ENCODE measurements around the gene SLC25A39. TPM values are rescaled to one million over a fixed set of nuclear protein-coding genes. Genes with fewer than 3 reads are reported as not detected.

SLC25A39 gene
- total RNA-seq, 2 donors from 2014 or later, result 60.3 to 114 TPM

GRCh38 chr17:44359458-44360143 is 35.0 kb upstream of the SLC25A39 start:
- H3K27me3 Mint-ChIP-seq, result no peaks in the 10 kb centered on the region
- H3K36me3 Mint-ChIP-seq (ENCODE audit: low read depth), result no peaks in the 10 kb centered on the region
- no peak for ATAC-seq (replicated peaks)
- H3K27ac Mint-ChIP-seq, result no peak overlapping the region
- no peaks in the 10 kb centered on the region for H3K9me3 Mint-ChIP-seq
- peaks cover 6% of the 10 kb centered on the region for H3K4me1 Mint-ChIP-seq
- no peak overlapping the region for H3K4me3 Mint-ChIP-seq

GRCh38 chr17:44359006-44359405 is 34.4 kb upstream of the SLC25A39 start:
- no peak for ATAC-seq (replicated peaks)
- Mint-ChIP-seq H3K27ac (no peak overlapping the region), H3K27me3 (no peaks in the 10 kb centered on the region), H3K4me1 (peaks cover 6% of the 10 kb centered on the region), H3K4me3 (no peak overlapping the region), H3K36me3 (ENCODE audit: low read depth) (no peaks in the 10 kb centered on the region), H3K9me3 (no peaks in the 10 kb centered on the region)

DNA sequence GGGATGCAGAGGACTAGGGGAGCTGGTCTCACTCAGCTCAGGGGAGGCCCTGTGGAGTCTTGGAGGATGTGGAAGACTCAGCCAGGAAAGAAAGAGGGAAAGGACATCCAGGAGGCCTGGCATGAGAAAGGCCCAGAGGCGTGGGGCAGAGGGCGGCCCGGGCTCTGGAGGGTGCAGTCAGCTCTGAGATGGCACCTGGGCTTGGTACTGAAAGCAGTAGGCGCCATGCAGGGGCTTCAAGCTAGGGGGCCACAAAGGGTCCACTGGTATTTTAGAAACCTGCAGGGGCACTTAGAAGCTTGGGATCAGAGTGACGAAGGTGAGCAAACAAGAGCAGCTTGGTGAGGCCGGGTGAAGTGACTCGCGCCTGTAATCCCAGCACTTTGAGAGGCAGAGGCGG is 33.4 kb upstream of the SLC25A39 start:
- Mint-ChIP-seq H3K4me1 (peaks cover 6% of the 10 kb centered on the region), H3K27ac (no peak overlapping the region), H3K9me3 (no peaks in the 10 kb centered on the region), H3K36me3 (ENCODE audit: low read depth) (no peaks in the 10 kb centered on the region), H3K4me3 (no peak overlapping the region), H3K27me3 (no peaks in the 10 kb centered on the region)
- no peak for ATAC-seq (replicated peaks)

DNA sequence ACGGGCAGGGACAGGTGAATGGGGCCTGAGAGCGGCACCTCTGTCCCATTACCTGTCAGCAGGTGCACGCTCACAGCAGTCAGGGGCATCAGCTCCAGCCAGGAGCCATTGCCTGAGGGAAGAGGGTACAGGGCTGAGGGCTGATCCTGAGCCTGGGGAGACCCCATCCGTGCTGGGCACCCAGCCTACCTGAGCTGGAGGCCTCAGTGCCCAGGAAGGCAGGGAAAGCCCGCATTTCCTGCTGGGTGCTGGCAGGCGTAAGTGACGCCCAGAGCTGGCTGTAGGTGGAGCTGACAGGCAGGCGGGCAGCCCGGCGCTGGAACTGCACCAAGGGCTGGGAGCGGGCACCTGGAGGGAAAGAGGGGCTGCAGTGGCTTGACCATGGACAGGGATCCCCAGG is 31.6 kb upstream of the SLC25A39 start:
- Mint-ChIP-seq H3K27ac (no peak overlapping the region), H3K4me3 (no peak overlapping the region), H3K4me1 (peaks cover 6% of the 10 kb centered on the region), H3K9me3 (no peaks in the 10 kb centered on the region), H3K27me3 (no peaks in the 10 kb centered on the region), H3K36me3 (ENCODE audit: low read depth) (peaks cover 8% of the 10 kb centered on the region)
- ATAC-seq (replicated peaks), result no peak

DNA sequence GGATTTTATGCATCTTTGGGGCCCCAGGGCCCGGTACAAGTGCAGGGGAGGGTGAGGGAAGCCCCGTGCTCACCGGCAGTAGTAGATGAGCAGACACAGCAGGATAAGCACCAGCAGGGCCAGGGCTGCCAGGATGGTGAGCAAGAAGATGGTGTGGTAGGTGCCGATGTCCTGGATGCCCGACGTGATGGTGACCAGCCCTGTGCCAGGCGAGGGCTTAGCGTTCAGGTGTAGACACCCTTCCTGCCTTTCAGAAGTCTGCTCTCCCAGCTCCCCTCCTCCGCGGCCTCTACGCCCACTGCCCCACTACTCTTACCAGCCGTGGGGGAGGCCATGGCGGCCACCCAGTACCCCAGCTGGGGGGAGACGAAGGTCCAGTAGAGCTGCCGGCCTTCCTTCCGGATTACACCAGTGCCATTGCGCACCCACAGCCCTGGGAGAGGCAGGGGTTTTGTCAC is 31.0 kb upstream of the SLC25A39 start:
- Mint-ChIP-seq H3K27ac (no peak overlapping the region), H3K4me3 (peak overlapping the region; percentile 6), H3K36me3 (ENCODE audit: low read depth) (peaks cover 8% of the 10 kb centered on the region), H3K27me3 (no peaks in the 10 kb centered on the region), H3K9me3 (no peaks in the 10 kb centered on the region), H3K4me1 (peaks cover 6% of the 10 kb centered on the region)
- no peak for ATAC-seq (replicated peaks)

GRCh38 chr17:44354582-44355561 is 30.2 kb upstream of the SLC25A39 start:
- H3K4me3 Mint-ChIP-seq, result peak overlapping the region; percentile 21
- no peaks in the 10 kb centered on the region for H3K9me3 Mint-ChIP-seq
- no peaks in the 10 kb centered on the region for H3K27me3 Mint-ChIP-seq
- ATAC-seq (replicated peaks), result peak; percentile 37
- no peak overlapping the region for H3K27ac Mint-ChIP-seq
- peaks cover 6% of the 10 kb centered on the region for H3K4me1 Mint-ChIP-seq
- peaks cover 8% of the 10 kb centered on the region for H3K36me3 Mint-ChIP-seq (ENCODE audit: low read depth)

GRCh38 chr17:44353672-44354331 is 29.2 kb upstream of the SLC25A39 start:
- Mint-ChIP-seq H3K4me3 (peak overlapping the region; percentile 21), H3K4me1 (peaks cover under 1% of the 10 kb centered on the region), H3K9me3 (no peaks in the 10 kb centered on the region), H3K27ac (no peak overlapping the region), H3K27me3 (no peaks in the 10 kb centered on the region), H3K36me3 (ENCODE audit: low read depth) (peaks cover 8% of the 10 kb centered on the region)
- peak; percentile 37 for ATAC-seq (replicated peaks)

GRCh38 chr17:44352828-44353671 is 28.4 kb upstream of the SLC25A39 start:
- Mint-ChIP-seq H3K36me3 (ENCODE audit: low read depth) (peaks cover 8% of the 10 kb centered on the region), H3K4me3 (peak overlapping the region; percentile 69), H3K4me1 (peaks cover 6% of the 10 kb centered on the region), H3K27me3 (no peaks in the 10 kb centered on the region), H3K9me3 (no peaks in the 10 kb centered on the region), H3K27ac (no peak overlapping the region)
- ATAC-seq (replicated peaks), result no peak

DNA sequence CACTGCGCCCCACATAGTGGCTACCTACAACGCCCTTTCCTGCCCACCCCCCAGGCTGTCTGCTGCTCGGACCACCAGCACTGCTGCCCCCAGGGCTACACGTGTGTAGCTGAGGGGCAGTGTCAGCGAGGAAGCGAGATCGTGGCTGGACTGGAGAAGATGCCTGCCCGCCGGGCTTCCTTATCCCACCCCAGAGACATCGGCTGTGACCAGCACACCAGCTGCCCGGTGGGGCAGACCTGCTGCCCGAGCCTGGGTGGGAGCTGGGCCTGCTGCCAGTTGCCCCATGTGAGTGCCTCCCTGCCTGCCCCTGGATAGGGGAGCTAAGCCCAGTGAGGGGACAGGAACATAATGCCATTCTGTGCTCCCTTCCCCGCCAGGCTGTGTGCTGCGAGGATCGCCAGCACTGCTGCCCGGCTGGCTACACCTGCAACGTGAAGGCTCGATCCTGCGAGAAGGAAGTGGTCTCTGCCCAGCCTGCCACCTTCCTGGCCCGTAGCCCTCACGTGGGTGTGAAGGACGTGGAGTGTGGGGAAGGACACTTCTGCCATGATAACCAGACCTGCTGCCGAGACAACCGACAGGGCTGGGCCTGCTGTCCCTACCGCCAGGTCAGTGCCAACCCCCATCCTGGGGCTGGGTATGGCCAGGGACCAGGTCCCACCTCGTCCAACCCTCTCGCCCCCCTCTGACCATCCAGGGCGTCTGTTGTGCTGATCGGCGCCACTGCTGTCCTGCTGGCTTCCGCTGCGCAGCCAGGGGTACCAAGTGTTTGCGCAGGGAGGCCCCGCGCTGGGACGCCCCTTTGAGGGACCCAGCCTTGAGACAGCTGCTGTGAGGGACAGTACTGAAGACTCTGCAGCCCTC is 27.6 kb upstream of the SLC25A39 start:
- no peaks in the 10 kb centered on the region for H3K9me3 Mint-ChIP-seq
- no peak for ATAC-seq (replicated peaks)
- no peaks in the 10 kb centered on the region for H3K27me3 Mint-ChIP-seq
- peaks cover 8% of the 10 kb centered on the region for H3K36me3 Mint-ChIP-seq (ENCODE audit: low read depth)
- peaks cover 6% of the 10 kb centered on the region for H3K4me1 Mint-ChIP-seq
- H3K4me3 Mint-ChIP-seq, result no peak overlapping the region
- H3K27ac Mint-ChIP-seq, result no peak overlapping the region

DNA sequence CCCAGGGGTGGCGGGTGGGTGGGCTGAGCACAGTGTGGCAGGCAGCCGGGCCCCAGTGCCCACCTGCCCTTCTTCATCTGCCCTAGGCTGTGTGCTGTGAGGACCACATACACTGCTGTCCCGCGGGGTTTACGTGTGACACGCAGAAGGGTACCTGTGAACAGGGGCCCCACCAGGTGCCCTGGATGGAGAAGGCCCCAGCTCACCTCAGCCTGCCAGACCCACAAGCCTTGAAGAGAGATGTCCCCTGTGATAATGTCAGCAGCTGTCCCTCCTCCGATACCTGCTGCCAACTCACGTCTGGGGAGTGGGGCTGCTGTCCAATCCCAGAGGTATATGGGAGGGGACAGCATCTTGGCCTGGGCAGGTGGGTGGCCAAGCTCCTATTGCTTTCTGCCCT is 26.8 kb upstream of the SLC25A39 start:
- peaks cover 6% of the 10 kb centered on the region for H3K4me1 Mint-ChIP-seq
- no peaks in the 10 kb centered on the region for H3K9me3 Mint-ChIP-seq
- peaks cover 8% of the 10 kb centered on the region for H3K36me3 Mint-ChIP-seq (ENCODE audit: low read depth)
- no peak for ATAC-seq (replicated peaks)
- no peak overlapping the region for H3K27ac Mint-ChIP-seq
- H3K4me3 Mint-ChIP-seq, result no peak overlapping the region
- no peaks in the 10 kb centered on the region for H3K27me3 Mint-ChIP-seq

GRCh38 chr17:44350733-44351226 is 26.2 kb upstream of the SLC25A39 start:
- ATAC-seq (replicated peaks), result peak; percentile 76
- H3K27ac Mint-ChIP-seq, result no peak overlapping the region
- H3K4me1 Mint-ChIP-seq, result peaks cover 6% of the 10 kb centered on the region
- no peaks in the 10 kb centered on the region for H3K27me3 Mint-ChIP-seq
- H3K4me3 Mint-ChIP-seq, result no peak overlapping the region
- H3K36me3 Mint-ChIP-seq (ENCODE audit: low read depth), result peaks cover 8% of the 10 kb centered on the region
- H3K9me3 Mint-ChIP-seq, result no peaks in the 10 kb centered on the region

- ATAC-seq (replicated peaks), result no peak
- Mint-ChIP-seq H3K36me3 (ENCODE audit: low read depth) (peaks cover 8% of the 10 kb centered on the region), H3K4me1 (peaks cover 10% of the 10 kb centered on the region), H3K9me3 (no peaks in the 10 kb centered on the region), H3K27me3 (no peaks in the 10 kb centered on the region), H3K27ac (no peak overlapping the region), H3K4me3 (no peak overlapping the region)
Measured at GRCh38 chr17:44349553-44350070, 25.0 kb upstream of the SLC25A39 start.

GRCh38 chr17:44348988-44349364 is 24.4 kb upstream of the SLC25A39 start:
- Mint-ChIP-seq H3K36me3 (ENCODE audit: low read depth) (peaks cover 8% of the 10 kb centered on the region), H3K9me3 (no peaks in the 10 kb centered on the region), H3K27ac (no peak overlapping the region), H3K4me3 (no peak overlapping the region), H3K4me1 (peaks cover 10% of the 10 kb centered on the region), H3K27me3 (no peaks in the 10 kb centered on the region)
- ATAC-seq (replicated peaks), result no peak
